Keratinocyte (primary cell): ENCODE data around the gene HNF4A. TPM values are rescaled to one million over a fixed set of nuclear protein-coding genes. Genes with fewer than 3 reads are reported as not detected.

Experiments
- DNase-seq: peaks from one replicate; pipeline ENCODE4 v3.0.0-alpha.2; 2011; ENCODE audit warnings: low read depth, missing footprints, low spot score
- FAIRE-seq: peaks from 2 replicates; lab custom pipeline; 2011; peaks lifted over from hg19 to GRCh38; lab: Jason Lieb, UNC
- H2AFZ ChIP-seq: 2 replicates; pipeline ENCODE4 v1.6.0; 2012; ENCODE audit warnings: low read length, control low read depth, inconsistent platforms; ENCODE audit not compliant: control insufficient read depth
- H3K27ac ChIP-seq: 2 replicates; pipeline ENCODE4 v1.5.1; 2011; ENCODE audit warnings: low read length; ENCODE audit not compliant: control insufficient read depth, insufficient read depth
- H3K27me3 ChIP-seq: 3 replicates; pipeline ENCODE4 v1.6.0; 2011; ENCODE audit warnings: low read length; ENCODE audit not compliant: control insufficient read depth, insufficient read depth; ENCODE audit errors: extremely low read depth
- H3K36me3 ChIP-seq, 2 experiments: 2 replicates in 1 of 2; 3 replicates in 1 of 2; pipeline ENCODE4 v1.5.1; 2011; ENCODE audit warnings: low read length in 2 of 2, mild to moderate bottlenecking in 1 of 2; ENCODE audit not compliant: control insufficient read depth in 2 of 2, insufficient read depth in 2 of 2; ENCODE audit errors: extremely low read depth in 1 of 2
- H3K4me1 ChIP-seq: 3 replicates; pipeline ENCODE4 v1.5.1; 2011; ENCODE audit warnings: low read length; ENCODE audit not compliant: control insufficient read depth, insufficient read depth; ENCODE audit errors: extremely low read depth
- H3K4me2 ChIP-seq: 3 replicates; pipeline ENCODE4 v1.6.0; 2011; ENCODE audit warnings: low read depth, low read length; ENCODE audit not compliant: control insufficient read depth, insufficient read depth; ENCODE audit errors: extremely low read depth
- H3K4me3 ChIP-seq, 3 experiments: fragments of 200-600 bp in 1 of 3; sonication (generic) in 1 of 3; 2 replicates in 2 of 3; 3 replicates in 1 of 3; pipeline ENCODE4 v1.5.1; 2011 to 2016; ENCODE audit warnings: low read length in 3 of 3, mild to moderate bottlenecking in 3 of 3, control low read depth in 2 of 3, inconsistent platforms in 1 of 3, low read depth in 1 of 3, mixed read lengths in 1 of 3, mixed run types in 1 of 3, moderate library complexity in 1 of 3; ENCODE audit not compliant: control insufficient read depth in 2 of 3, insufficient read depth in 2 of 3; ENCODE audit errors: extremely low read depth in 1 of 3
- H3K79me2 ChIP-seq: 2 replicates; pipeline ENCODE4 v1.6.0; 2012; ENCODE audit warnings: low read length; ENCODE audit not compliant: control insufficient read depth, insufficient read depth
- H3K9ac ChIP-seq: 3 replicates; pipeline ENCODE4 v1.6.0; 2011; ENCODE audit warnings: low read length; ENCODE audit not compliant: control insufficient read depth, insufficient read depth; ENCODE audit errors: extremely low read depth
- H3K9me1 ChIP-seq: 3 replicates; pipeline ENCODE4 v1.6.0; 2011; ENCODE audit warnings: low read length; ENCODE audit not compliant: control insufficient read depth, insufficient read depth; ENCODE audit errors: extremely low read depth
- H3K9me3 ChIP-seq: 2 replicates; pipeline ENCODE4 v1.5.1; 2012; ENCODE audit warnings: low read depth, low read length; ENCODE audit not compliant: control insufficient read depth
- H4K20me1 ChIP-seq: 3 replicates; pipeline ENCODE4 v1.6.0; 2011; ENCODE audit warnings: low read length; ENCODE audit not compliant: control insufficient read depth, insufficient read depth; ENCODE audit errors: extremely low read depth
- EZH2 ChIP-seq: IDR thresholded peaks from one replicate; pipeline ENCODE4 v1.6.1; 2012; ENCODE audit warnings: inconsistent platforms, mild to moderate bottlenecking, low read length, moderate library complexity
- dilution Hi-C: fragments of 300-500 bp; cut with MboI; formaldehyde crosslinking; loops from one replicate; pipeline ENCODE4 v1.7.0; 2020; ENCODE audit warnings: low sequenced_read_pairs; ENCODE audit not compliant: extremely low pct_ligation_motif_present
- polyA plus RNA-seq, 5 experiments: library from polyadenylated mRNA; depleted of rRNA in 3 of 5; stranded (reverse) in 3 of 5; stranded (forward) in 1 of 5; unstranded in 1 of 5; fragments of >200 nt; gene quantifications; 1 replicate in 1 of 5; 2 replicates in 3 of 5; 3 replicates in 1 of 5; pipeline versions ENCODE4 v1.2.1 to v1.2.3, GENCODE V29; 2011 to 2012; ENCODE audit warnings: missing spikeins in 2 of 5, low read depth in 1 of 5, low replicate concordance in 1 of 5
- TF ChIP-seq, protein P1 (sequence below), 3 experiments: IDR thresholded peaks in 1 of 3; conservative IDR thresholded peaks in 1 of 3; optimal IDR thresholded peaks in 1 of 3; 2 replicates in 2 of 3; 3 replicates in 1 of 3; pipeline versions ENCODE3 to v1.5.1; 2011; ENCODE audit warnings: low read length in 3 of 3, mild to moderate bottlenecking in 3 of 3, moderate library complexity in 2 of 3, control low read depth in 1 of 3, inconsistent platforms in 1 of 3; ENCODE audit not compliant: insufficient read depth in 2 of 3; ENCODE audit errors: extremely low read depth in 1 of 3

Gene HNF4A
- polyA plus RNA-seq, 1 donor (not counting 4 experiments of a cell fraction or from before 2014, with no cell fraction given): not detected

DNA sequence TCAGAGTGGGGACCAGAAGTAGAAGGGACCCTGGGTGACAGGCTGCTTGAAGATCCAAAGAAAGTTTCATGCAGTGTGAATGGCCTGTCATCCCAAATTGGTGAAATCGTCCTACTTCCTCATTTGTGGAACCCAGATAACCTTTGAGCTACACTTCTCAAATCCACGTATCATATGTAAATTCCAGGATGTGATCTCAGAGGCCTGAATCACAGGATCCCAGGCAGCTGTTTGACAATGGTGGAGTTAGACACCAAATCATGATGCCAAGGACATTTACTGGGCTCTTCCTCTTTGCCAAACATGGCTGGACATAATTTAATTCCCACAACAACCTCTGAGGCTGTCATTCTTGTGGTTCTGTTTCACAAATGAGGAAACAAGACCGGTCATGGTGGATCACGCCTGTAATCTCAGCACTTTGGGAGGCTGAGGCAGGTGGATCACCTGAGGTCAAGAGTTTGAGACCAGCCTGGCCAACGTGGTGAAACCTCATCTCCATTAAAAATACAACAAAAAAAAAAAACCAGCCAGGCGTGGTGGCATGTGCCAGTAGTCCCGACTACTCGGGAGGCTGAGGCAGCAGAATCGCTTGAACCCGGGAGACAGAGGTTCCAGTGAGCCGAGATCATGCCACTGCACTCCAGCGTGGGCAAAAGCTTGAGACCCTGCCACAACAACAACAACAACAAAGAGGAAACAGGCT is 80.3 kb downstream of the HNF4A start:
- Histone ChIP-seq H3K9me1 (no peaks in the 10 kb centered on the region), H2AFZ (no peak overlapping the region), H3K9ac (no peak overlapping the region), H4K20me1 (no peaks in the 10 kb centered on the region), H3K4me3 (no peak overlapping the region), H3K27me3 (peaks cover 19% of the 10 kb centered on the region), H3K36me3 (no peaks in the 10 kb centered on the region), H3K27ac (no peak overlapping the region), H3K9me3 (no peaks in the 10 kb centered on the region), H3K4me2 (no peak overlapping the region), H3K79me2 (no peaks in the 10 kb centered on the region), H3K4me1 (no peaks in the 10 kb centered on the region)
- no peak for FAIRE-seq
- DNase-seq: no peak
- dilution Hi-C loops: no loop called here
- TF ChIP-seq, protein P1, sequence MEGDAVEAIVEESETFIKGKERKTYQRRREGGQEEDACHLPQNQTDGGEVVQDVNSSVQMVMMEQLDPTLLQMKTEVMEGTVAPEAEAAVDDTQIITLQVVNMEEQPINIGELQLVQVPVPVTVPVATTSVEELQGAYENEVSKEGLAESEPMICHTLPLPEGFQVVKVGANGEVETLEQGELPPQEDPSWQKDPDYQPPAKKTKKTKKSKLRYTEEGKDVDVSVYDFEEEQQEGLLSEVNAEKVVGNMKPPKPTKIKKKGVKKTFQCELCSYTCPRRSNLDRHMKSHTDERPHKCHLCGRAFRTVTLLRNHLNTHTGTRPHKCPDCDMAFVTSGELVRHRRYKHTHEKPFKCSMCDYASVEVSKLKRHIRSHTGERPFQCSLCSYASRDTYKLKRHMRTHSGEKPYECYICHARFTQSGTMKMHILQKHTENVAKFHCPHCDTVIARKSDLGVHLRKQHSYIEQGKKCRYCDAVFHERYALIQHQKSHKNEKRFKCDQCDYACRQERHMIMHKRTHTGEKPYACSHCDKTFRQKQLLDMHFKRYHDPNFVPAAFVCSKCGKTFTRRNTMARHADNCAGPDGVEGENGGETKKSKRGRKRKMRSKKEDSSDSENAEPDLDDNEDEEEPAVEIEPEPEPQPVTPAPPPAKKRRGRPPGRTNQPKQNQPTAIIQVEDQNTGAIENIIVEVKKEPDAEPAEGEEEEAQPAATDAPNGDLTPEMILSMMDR (optimal IDR thresholded peaks at IDR 0.05 in 1 of 3, IDR thresholded peaks at IDR 0.05 in 1 of 3, conservative IDR thresholded peaks at IDR 0.05 in 1 of 3; ENCODE audit: extremely low read depth in 1 of 3, insufficient read depth in 2 of 3, low read length in 3 of 3): no peak
- no peak for TF ChIP-seq EZH2

DNA sequence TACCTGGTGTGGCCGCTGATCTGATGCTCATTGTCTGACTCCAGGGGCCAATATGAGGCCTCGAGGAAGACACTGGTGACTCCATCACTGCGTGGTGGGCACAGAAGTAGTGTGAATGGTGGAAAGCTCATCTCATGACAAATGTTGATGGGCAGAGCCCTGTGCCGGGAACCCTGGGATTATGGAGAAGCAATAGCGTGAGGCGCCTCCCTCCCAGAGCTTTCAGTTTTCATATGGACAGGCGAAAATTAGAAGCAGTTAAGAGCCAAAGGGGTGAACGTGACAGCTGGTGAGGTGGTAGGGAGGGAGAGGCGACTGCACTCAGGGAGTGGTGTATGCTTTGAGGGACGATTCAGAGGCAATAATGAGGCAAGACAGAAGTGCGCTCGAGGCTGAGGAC is 80.9 kb downstream of the HNF4A start:
- no peak overlapping the region for H3K27ac ChIP-seq
- no peak overlapping the region for H3K4me3 ChIP-seq
- H3K9me3 ChIP-seq: no peaks in the 10 kb centered on the region
- H3K27me3 ChIP-seq: peaks cover 19% of the 10 kb centered on the region
- H2AFZ ChIP-seq: no peak overlapping the region
- H3K79me2 ChIP-seq: no peaks in the 10 kb centered on the region
- H3K36me3 ChIP-seq: no peaks in the 10 kb centered on the region
- DNase-seq: no peak
- no peaks in the 10 kb centered on the region for H3K4me1 ChIP-seq
- no peaks in the 10 kb centered on the region for H4K20me1 ChIP-seq
- dilution Hi-C loops: no loop called here
- FAIRE-seq: no peak
- TF ChIP-seq, protein P1 (optimal IDR thresholded peaks at IDR 0.05 in 1 of 3, IDR thresholded peaks at IDR 0.05 in 1 of 3, conservative IDR thresholded peaks at IDR 0.05 in 1 of 3; ENCODE audit: extremely low read depth in 1 of 3, insufficient read depth in 2 of 3, low read length in 3 of 3): no peak
- TF ChIP-seq EZH2: no peak
- H3K9ac ChIP-seq: no peak overlapping the region
- no peaks in the 10 kb centered on the region for H3K9me1 ChIP-seq
- H3K4me2 ChIP-seq: no peak overlapping the region
